Glomerular endothelial cell (primary cell): ENCODE results near the gene EPHB1. TPM values are rescaled to one million over a fixed set of nuclear protein-coding genes. Genes with fewer than 3 reads are reported as not detected.

Experiments
- DNase-seq: peaks from one replicate; pipeline ENCODE4 v3.0.0-alpha.2; 2011; ENCODE audit warnings: low read depth, low spot score; ENCODE audit errors: extremely low read depth
- total RNA-seq: library from RNA; depleted of rRNA; stranded (reverse); fragments of >200 nt; gene quantifications from 2 replicates; pipeline ENCODE4 v1.2.3, GENCODE V29; 2015

Gene EPHB1
- total RNA-seq, 1 donor from 2014 or later, result 25.7 TPM

DNA sequence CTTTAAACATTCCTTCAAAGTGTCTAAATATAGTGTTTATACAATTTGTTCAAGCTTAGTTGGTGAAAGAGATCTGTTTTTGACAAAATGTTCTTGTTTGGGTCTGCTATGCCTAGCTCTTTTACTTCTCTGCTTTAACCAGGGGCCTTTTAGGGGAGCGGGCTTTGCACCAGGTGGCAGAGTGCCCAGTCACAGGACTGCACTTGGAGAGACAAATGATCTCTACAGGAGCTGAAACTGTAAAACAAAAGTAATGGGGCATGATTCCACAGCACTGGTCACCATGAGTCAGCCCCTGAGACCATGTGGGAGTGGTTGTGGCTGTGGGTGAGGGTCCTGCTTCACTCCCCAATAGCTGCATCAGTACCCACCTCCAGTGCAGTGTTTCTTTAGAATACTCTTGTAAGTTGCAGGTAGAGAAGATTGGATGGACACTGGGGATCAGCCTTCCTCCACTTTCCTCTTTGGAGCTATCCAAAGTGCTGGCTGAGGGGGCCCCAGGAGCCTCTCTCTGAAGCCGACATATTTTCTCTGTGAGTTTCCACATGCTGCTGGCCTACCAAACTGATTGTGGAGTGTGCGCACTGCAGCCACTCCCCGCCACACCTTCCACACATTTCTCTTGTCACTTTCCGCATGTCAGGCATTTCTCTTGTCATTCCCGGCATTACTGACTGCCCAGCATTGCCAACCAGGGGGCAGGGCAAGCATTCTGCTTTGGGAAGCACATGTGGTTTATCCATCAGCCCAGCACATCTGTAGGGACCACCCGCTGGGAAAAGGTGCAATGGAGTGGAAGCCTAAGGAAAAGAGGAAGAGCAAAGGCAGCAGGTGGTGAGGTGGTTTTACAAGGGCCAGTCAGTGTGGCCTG, 110.0 kb downstream of the EPHB1 start:
- DNase-seq, result no peak

DNA sequence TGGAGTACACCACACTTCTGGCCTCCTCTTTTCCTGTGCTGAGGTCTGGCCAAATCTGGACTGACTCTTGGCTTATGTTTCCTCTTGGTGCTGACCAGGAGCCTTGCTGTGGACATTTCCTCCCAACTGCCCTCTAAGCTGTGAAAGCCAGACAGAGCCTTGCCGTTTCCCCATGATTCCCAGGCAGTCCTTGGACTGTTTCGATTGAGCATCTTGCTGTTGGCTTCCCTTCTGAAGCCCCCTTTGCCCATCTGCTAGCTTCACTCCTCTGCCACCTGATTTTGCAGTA, 110.5 kb downstream of the EPHB1 start:
- no peak for DNase-seq

DNA sequence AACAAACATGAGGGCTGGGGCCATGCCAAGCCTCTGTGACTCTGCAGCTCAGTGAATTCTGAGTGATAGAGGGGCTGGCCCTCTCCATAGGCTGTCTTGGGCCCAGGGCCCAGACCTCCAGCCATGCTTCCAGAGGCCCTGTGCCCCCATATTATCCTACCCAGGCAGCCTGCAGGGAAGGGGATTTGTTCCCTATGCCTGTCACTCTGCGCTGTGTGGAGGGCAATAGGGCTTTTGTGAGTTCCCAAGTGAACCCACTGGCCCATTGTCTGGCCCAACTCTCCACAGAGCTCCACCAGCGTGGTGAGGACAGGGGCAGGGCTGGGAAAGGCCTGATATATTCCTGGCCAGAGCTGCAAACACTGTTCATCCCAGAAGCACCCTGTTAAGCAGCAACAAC, 113.2 kb downstream of the EPHB1 start:
- no peak for DNase-seq

DNA sequence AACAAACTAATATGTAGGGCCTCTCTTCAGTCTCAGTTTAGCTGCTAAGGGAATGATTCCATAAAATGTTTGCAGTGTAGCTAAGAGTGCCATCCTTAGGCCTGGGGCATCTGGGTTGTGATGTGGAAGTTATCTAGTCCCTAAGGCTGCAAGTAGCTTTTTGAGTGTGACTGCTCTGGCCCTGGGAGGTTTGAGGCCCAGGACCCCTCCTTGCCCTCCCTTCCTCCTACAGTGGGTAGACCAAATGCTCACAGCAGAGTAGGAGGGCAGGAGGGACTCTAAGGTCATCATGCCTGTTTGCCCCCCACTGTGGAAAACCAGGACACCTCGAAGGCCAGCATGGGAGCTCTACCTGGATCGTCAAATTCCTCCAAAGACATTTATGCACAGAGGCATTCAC, 115.0 kb downstream of the EPHB1 start:
- DNase-seq, result no peak

DNA sequence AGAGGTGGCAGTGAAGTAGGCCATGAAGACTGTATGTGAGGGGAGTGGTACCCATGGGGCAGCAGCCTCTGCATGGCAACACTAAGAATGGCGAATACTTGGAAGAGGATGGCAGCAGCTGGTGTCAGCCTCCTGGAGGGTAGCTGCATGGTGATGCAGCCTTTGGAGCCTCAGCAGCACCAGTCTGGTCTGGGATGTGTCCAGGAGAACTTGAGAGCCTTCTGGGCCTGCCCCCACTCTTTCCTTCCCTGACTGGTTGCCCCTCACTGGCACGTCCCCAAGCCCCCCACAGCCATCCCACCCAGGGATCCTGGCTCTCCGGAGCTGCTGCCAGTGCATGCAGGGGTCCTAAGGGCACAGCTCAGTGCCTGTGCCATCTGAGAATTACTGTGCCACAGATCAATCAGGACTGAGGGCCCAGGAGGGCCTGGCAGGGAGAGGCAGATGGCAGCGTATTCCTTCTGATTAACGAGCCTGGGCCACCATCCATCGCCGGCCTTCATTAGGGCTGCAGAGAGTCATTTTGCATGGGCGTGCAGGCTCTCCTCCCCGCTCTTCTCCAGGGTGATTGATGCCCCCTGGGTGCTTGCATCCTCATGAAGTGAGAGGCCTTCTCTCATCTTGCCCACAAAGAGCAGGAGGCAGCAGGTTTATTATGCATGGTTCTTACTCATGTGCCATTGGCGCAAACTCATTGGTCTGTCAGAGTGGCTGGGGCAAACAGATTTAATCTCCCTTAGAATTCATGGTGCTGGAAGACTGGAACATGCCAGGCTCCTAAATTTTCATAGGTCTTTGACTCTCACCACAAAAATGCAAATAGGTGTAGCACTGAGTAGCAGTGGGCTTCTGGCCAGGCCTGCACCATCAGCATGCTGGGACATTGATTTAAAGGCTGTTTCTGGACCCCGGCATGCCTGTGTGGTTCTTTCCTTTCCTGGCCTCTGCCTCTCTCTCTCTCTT, 116.8 kb downstream of the EPHB1 start:
- DNase-seq, result no peak

DNA sequence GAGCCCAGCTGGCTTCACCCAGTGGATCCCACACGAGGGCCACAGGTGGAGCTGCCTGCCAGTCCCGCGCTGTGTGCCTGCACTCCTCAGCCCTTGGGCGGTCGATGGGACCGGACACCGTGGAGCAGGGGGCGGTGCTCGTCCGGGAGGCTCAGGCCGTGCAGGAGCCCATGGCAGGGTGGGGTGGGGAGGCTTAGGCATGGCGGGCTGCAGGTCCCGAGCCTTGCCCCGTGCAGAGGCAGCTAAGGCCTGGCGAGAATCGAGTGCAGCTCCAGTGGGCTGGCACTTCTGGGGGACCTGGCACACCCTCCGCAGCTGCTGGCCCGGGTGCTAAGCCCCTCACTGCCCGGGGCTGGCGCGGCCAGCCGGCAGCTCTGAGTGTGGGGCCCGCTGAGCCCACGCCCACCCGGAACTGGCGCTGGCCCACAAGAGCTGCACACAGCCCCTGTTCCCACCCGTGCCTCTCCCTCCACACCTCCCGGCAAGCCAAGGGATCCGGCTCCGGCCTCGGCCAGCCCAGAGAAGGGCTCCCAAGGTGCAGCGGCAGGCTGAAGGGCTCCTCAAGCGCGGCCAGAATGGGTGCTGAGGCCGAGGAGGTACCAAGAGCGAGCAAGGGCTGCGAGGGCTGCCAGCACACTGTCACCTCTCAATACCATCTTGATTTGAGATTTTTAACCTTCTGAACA, 121.4 kb downstream of the EPHB1 start:
- no peak for DNase-seq

DNA sequence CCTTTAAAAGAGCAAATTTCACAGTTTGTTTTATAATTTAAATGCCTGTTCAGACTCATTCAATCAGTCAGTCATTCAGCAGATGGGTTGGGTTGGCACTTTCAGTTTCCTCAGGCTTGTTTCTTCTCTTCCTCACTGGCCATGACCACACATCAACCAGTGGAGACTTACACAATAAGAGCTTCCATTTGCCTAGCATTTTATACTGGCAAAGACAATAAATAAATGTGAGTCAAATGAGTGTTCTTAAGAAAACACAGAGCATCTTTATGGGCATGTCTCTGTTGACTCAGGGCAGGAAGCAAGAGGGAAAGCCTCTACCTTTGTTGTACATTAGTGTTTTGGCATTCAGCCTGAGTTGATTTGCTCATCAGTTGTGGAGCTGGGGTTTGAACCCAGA, 122.6 kb downstream of the EPHB1 start:
- DNase-seq, result no peak

DNA sequence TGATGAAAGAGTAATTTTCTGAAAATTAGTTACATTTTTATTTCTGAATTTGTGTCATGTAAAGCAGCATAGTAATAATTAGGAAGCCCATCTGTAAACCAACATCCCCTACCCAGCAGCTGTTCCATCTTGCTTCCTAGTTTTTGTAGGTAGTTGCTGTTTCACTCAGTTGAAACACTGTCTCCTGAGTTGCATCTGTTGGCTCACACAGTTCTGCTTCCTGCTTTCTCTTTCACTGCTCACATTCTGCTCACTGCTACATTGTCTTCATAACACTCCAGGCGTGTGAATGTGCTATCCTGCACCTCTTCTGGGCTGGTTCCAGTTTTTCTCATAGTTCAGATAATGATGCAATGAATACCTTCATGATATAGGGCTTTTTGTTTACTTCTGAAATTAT, 123.4 kb downstream of the EPHB1 start:
- DNase-seq, result no peak

DNA sequence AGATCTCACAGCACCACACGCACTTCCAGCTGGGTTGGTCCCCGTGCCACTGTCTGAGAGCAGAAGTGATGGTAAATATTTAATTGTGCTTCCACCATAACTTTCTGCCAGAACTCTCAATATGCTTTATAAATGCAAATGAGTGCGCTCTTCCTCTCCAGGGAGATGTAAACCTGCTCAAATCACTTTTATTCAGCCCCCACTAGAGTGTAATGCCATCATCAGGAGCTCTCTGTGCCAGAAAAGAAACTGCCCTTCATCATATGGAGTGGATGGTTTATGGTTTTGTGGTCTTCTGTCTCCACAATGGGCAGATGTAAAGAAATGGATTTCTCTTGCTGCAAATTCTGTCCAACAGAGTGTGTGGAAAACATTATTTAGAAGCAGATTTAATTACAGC, 127.0 kb downstream of the EPHB1 start:
- DNase-seq, result no peak

DNA sequence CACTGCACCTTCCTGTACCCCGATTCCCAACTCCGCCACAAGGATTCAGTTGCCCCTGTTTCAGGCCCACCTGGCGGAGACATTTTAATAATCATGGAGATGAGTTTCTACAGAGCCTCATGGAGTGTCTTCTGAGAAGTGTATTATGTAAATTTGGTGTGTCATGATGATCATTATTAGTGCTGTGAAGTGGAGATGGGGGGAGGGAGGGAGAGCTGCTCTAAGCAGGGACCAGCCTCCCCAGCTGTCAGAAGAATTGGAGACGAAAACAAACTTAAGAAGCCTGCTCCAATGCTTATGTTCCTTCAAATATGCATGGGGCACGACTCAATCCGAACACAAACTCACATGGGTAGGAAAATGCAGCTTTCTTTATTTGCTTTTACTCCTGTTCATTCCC, 127.8 kb downstream of the EPHB1 start:
- no peak for DNase-seq

DNA sequence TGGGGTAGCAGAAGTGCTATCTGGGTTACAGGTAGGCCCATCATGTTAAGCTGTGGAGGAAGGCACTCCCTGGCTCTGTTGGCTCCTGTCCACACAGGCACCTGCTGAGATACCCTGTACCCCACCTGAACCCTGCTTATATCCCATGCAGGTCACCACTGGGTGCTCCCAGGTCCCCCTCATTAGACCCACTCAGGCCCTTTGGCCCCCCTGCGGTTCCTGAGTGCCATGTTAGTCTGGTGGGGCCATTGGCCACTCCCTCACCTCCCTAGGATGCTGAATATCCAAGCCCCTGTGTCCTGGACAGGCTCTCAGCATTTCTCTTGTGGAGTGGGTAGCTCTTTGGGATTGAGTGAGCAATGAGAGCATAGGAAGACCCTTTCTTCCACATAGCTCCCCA, 128.2 kb downstream of the EPHB1 start:
- no peak for DNase-seq

DNA sequence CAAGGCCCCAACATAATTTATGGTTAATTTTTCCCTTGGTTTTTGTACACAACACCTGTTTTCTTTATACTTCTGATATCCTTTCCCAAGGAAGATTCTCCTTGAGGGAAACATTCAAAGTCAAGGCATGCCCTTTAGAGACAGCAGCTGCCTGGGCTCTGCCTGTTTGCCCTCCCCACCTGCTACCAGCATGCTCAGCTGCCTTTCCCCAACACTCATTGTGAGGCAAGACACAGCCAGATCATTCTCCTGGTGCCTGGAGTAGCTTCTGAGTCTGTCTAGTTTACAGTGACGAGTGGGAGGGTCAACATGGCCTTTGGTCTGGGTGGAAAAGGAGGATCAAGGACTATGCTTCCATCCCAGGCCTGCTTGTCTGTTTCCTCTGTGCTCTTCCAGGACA, 132.5 kb downstream of the EPHB1 start:
- DNase-seq, result no peak

DNA sequence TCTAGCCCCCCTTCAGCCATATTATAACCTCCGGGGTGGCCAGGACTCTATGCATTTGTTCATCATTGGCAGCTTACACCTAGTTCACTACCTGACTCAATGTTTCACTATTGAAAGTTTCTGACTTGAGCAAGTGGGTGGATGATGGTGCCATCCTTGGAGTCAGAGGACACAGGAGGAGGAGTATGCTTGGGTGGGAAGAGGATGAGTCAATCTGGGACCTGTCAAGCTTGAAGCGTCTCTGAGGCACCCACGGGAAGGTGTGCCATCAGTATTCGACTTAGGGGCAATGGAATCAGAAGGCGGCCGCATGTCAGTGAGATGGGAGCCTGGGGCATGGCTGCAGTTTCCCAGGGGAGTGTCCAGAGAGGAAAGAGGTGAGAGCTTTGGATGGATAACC, 133.3 kb downstream of the EPHB1 start:
- no peak for DNase-seq

DNA sequence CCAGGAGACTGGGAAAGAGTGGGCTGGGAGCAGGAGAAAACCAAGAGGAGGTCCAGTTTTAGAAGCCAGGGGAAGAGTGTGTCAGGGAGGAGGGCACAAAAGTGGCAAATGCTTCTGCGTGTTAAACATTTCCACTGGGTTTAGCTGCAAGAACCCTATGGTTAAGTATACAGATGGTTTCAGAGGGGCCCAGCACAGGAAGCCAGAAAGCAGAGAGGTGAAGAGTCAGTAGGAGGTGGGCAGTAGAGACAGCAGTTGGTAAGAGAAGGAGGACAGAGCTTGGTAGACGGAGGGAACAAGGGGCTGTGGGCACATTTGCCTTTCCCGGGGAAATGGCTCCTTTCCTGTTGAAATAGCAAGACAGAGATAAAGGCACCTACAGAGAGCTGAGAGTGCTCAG, 133.8 kb downstream of the EPHB1 start:
- DNase-seq, result no peak

DNA sequence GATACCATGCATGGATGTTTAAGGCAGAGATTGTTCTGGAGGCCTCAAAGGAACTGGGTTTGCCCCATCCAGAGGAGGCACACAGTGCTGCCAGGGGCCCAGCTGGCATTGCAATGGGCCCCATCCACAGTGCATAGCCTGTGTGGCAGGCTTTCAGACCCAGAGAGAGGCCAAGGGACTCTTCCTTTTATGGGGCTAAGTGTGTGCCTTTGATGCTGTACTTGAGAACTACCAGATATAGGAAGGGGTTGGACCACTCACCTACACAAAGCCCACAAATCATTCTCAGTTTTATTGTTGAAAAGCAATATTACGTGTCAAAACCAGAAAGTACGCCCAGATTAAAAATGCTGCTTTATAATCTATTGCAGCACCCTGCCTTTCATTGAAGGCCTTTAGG, 134.9 kb downstream of the EPHB1 start:
- DNase-seq, result no peak

DNA sequence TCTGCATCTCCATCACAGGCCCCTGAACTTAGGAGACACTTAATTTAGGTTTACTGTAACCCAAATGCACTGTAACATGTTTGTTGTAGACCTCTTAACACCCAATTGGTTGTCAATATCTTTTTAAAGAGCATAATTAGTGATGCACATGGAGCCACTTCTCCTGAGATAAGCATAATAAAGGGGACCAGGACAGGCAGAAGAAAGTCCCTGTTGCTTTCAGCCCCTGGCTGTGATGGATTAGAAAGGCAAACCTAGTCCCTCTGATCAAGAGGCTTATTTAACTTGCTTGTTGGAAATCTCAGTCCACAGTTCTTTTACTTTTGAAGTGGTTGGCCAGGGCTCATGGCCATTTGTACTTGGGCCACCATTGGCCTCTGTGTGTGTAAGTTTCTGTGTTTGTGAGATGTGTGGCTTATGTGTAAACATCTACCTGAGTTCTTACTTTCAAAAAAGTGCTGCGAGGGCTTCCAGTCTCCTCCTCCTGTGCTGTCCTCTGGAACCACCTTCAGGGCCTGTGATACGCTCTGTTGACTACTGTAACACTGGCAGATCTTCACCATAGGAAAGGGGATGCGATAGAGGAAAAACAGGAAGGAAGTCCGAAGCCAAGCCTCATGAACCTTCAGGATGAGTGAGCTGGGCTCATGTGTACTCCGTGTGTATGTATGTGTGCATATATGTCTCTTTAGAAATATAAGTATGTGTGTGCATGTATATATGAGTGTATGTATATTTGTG, 136.2 kb downstream of the EPHB1 start:
- DNase-seq, result no peak

DNA sequence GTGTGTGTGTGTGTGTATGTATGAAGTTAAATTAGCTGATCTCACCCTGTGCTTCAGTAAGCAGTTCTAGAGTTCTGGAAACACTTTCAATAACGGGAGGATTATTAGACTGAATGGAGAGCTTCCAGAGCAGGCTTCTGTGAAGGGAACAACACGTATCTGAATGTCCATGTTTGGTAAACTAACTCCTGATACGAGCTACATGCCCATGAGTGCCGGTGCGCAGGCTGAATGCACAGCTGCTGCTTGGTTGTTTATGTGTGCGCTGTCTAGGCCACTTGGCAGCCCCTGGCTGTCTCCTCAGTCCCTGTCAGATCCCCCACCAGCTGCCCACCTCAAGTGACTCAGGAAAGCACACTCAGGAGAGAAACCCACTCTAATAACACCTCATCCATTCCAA, 137.0 kb downstream of the EPHB1 start:
- DNase-seq, result no peak

DNA sequence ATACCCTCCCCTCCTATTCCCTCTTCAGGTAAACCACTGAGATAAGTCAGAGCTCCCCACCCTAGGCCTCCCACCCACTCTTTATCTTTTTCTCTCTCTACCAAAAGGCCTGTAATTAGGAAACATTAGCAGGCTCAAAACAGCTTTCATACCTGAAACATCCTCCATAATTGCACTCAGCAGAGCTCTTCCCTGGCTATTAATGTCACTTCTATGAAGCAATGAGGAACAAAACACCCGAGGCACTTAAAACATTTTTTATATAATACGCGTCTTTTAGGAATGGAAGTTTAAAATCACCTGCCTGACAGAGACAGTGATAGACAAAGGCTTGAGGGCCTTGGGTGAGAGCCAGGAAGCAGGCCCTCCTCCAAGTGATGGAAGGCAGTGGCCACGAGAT, 138.9 kb downstream of the EPHB1 start:
- no peak for DNase-seq

DNA sequence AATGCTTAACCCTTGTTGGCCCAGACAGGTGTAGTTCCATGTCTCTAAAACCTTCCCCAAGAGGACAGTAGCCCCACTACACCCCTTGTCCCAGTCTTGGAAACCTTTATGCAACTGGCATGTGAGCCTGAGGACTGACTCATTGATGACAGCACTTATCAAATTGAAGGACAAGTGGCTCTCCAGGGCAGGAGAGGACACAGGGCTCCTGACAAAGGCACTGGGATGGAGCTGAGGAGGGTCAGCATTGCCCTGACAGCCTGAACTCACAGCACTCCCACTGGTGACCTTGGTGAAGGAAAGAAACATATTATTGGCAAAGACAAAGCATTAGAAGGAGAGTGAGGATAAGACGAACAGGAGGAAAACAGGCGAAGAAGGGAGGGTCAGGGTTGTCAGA, 139.9 kb downstream of the EPHB1 start:
- DNase-seq, result no peak

DNA sequence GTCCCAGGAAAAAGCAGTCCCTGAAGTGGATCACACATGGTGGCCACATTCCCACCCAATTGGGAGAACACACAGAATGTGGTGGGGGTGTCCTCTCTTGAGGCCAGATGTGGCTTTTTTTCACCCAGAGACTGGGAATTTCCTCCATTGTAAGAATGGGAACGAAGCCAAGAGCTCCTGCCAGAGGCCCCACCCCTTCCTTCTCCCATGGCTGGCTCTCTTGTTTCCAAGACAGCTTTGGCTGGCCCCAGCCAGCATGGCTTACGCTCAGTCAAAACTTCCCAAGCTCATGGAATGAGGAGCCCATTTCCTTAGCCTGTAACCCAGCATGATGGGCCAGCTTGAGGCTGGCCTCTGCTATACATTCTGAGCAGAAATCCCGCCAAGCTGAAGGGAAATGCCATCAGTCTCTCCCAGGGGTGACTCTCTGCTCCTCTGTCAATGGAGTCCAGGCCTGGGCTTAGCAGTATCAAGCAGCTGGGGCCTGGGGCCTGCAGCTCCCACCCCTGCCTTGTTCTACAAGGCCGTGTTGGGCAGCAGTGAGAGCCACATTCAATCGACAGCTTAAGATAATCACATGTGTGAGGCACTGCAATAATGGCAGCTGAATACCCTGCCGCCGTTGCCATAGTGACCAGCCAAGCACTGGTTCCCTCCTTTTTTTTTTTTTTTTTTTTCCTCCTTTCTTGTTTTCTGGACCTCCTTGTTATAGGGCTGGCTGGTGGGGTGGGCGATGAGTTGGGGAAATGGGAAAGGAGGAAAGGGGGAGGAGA, 142.4 kb downstream of the EPHB1 start:
- DNase-seq, result peak; percentile 2
